ENCODE data around the gene SLC2A2. TPM values are rescaled to one million over a fixed set of nuclear protein-coding genes. Genes with fewer than 3 reads are reported as not detected.

The SLC2A2 gene
- 4.0 and 4.6 TPM in 2 replicates for total RNA-seq (2022)
- percentile 50 among the genes with signal in this experiment for Bru-seq, nascent RNA
- percentile 45 among the genes with signal in this experiment for BruChase-seq, experiment 1, labeled RNA remaining after a 2-hour chase
- percentile 53 among the genes with signal in this experiment for BruChase-seq, experiment 2, labeled RNA remaining after a 6-hour chase
- long read RNA-seq, transcript SLC2A2-201 (11 exons, 3,210 nt) = major isoform, 15 of 24 reads
- long read RNA-seq, partial matches to known transcripts = 3 of 24 reads
- long read RNA-seq, other reads (novel, unspliced or antisense) = 6 of 24 reads

DNA sequence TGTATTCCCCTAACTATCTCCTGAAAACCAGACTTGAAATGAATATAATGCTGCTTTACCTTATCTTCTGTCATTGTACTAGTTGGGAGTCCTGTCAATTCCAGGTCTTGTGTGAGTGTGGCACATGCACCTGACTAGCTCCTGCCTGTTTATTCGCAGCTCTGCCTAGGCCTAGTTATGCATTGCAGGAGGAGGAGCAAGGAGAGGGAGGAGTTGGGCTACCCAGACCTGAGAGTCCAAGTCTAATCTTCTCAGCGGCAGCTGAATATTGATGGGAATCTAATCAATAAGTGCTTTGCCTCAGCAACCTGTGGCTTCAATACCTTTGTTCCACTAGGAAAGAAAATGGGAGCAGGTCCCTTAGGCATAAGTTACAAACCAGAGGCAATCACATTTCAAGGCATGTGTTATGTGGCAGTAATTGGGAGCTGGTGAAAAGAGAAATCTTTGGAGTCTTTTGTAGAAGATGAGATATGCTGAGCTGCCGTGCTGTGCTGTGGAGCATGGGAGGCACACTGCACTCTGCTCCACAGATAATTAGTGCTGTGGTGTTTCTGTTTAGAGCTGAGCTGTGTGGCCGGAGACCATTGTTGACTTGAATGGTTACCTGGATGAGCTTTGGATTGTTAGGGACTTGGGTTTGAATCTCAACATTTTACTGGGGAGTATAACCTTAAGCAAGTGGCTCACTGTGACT lies at the start of gene SLC2A2:
Gene SLC2A2, minus strand, starts transcription at position 124 of the 697 bp plus-strand sequence. Its CDS starts 50 bp downstream, at position 74.
- peaks cover 40% of the 10 kb centered on the region for H3K4me1 ChIP-seq
- ChIA-PET POLR2A (no interaction called here), CTCF (interaction anchor here (0.7 to 1.2 kb wide), 3 partner anchors 23 to 225 kb away, joined by 3 to 5 read pairs (median 4); no protein-coding TSS in a partner anchor)
- no peaks in the 10 kb centered on the region for H3K9me3 Mint-ChIP-seq (ENCODE audit: unreplicated experiment)
- no peak within 1 kb of the TSS for H3K27ac Mint-ChIP-seq (ENCODE audit: unreplicated experiment)
- H3K9me3 ChIP-seq = no peaks in the 10 kb centered on the region
- peaks cover 20% of the 10 kb centered on the region for H3K4me1 Mint-ChIP-seq (ENCODE audit: low read depth, unreplicated experiment)
- DNase-seq = peak; percentile 30 to 41
- TF ChIP-seq, protein P1, sequence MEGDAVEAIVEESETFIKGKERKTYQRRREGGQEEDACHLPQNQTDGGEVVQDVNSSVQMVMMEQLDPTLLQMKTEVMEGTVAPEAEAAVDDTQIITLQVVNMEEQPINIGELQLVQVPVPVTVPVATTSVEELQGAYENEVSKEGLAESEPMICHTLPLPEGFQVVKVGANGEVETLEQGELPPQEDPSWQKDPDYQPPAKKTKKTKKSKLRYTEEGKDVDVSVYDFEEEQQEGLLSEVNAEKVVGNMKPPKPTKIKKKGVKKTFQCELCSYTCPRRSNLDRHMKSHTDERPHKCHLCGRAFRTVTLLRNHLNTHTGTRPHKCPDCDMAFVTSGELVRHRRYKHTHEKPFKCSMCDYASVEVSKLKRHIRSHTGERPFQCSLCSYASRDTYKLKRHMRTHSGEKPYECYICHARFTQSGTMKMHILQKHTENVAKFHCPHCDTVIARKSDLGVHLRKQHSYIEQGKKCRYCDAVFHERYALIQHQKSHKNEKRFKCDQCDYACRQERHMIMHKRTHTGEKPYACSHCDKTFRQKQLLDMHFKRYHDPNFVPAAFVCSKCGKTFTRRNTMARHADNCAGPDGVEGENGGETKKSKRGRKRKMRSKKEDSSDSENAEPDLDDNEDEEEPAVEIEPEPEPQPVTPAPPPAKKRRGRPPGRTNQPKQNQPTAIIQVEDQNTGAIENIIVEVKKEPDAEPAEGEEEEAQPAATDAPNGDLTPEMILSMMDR (IDR thresholded peaks at IDR 0.05; ENCODE audit: insufficient read depth in 1 of 2, low read depth in 1 of 2, low read length in 1 of 2, severe bottlenecking in 1 of 2, unreplicated experiment in 1 of 2) = no peak
- H3K36me3 Mint-ChIP-seq (ENCODE audit: insufficient read depth, unreplicated experiment) = peaks cover 7% of the 10 kb centered on the region
- no TSS peak for BruUV-seq (replicated peaks)
- H3K4me3 Mint-ChIP-seq (ENCODE audit: unreplicated experiment) = peak within 1 kb of the TSS; percentile 32
- no peaks in the 10 kb centered on the region for H3K27me3 ChIP-seq (replicated peaks; ENCODE audit: control insufficient read depth, insufficient read depth, low read length)
- intact Hi-C loops (cut with micrococcal nuclease; ENCODE audit: unreplicated experiment) = no loop called here
- H3K36me3 ChIP-seq (ENCODE audit: control insufficient read depth, insufficient read depth, low read length) = no peaks in the 10 kb centered on the region; the same call in 1 of the 2 replicates
- no peak within 1 kb of the TSS for H3K4me3 ChIP-seq (ENCODE audit: low read depth, low read length)
- H3K27me3 Mint-ChIP-seq (ENCODE audit: insufficient read depth, unreplicated experiment) = no peaks in the 10 kb centered on the region

DNA sequence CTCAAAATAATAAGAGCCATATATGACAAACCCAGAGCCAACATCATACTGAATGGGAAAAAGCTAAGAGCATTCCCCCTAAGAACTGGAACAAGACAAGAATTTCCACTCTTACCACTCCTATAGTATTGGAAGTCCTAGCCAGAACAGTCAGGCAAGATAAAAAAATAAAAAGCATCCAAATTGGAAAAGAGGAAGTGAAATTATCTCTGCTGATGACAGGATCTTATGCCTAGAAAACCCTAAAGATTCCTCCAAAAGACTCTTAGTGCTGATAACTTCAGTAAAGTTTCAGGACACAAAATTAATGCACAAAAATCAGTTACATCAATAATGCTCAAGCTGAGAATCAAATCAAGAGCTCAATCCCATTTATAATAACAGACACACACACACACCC lies 45.9 kb upstream of the SLC2A2 start:
- no peaks in the 10 kb centered on the region for H3K27me3 Mint-ChIP-seq (ENCODE audit: insufficient read depth, unreplicated experiment)
- CTCF ChIA-PET = no interaction called here

DNA sequence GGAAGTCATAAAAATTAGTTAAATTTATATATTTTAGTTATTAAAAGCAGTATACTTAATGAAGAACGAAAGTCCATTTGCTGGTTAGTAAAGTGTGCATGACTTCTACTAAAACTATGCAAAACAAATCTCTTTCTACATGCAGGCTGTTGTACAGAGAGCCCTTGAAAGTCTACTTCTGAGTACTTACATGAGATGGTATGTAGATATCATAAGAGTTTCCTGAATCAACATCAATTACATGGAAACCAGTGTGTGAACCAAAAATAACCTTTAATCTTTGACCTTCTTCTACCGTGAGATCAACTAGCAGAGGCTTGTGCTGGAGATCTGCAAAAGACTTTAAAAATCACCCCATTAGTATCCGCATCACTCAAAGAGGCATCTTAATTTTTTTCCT lies 42.1 kb upstream of the SLC2A2 start:
- DNase-seq = no peak
- Histone ChIP-seq H3K4me3 (ENCODE audit: low read depth, low read length) (no peak overlapping the region), H3K9me3 (no peaks in the 10 kb centered on the region), H3K27me3 (replicated peaks; ENCODE audit: control insufficient read depth, insufficient read depth, low read length) (no peaks in the 10 kb centered on the region), H3K4me1 (no peaks in the 10 kb centered on the region), H3K36me3 (ENCODE audit: control insufficient read depth, insufficient read depth, low read length) (no peaks in the 10 kb centered on the region; the same call in 1 of the 2 replicates)
- Mint-ChIP-seq H3K4me3 (ENCODE audit: unreplicated experiment) (no peak overlapping the region), H3K27ac (ENCODE audit: unreplicated experiment) (no peak overlapping the region), H3K9me3 (ENCODE audit: unreplicated experiment) (no peaks in the 10 kb centered on the region), H3K4me1 (ENCODE audit: low read depth, unreplicated experiment) (no peaks in the 10 kb centered on the region), H3K36me3 (ENCODE audit: insufficient read depth, unreplicated experiment) (peaks cover 12% of the 10 kb centered on the region), H3K27me3 (ENCODE audit: insufficient read depth, unreplicated experiment) (no peaks in the 10 kb centered on the region)
- no TSS peak for BruUV-seq (replicated peaks)
- ChIA-PET POLR2A (no interaction called here), CTCF (no interaction called here)
- intact Hi-C loops (cut with micrococcal nuclease; ENCODE audit: unreplicated experiment) = no loop called here
- TF ChIP-seq, protein P1 (IDR thresholded peaks at IDR 0.05; ENCODE audit: insufficient read depth in 1 of 2, low read depth in 1 of 2, low read length in 1 of 2, severe bottlenecking in 1 of 2, unreplicated experiment in 1 of 2) = no peak

More for the DNA sequence above, 45.9 kb upstream of the SLC2A2 start:
- Mint-ChIP-seq H3K4me1 (ENCODE audit: low read depth, unreplicated experiment) (peaks cover 6% of the 10 kb centered on the region), H3K27ac (ENCODE audit: unreplicated experiment) (no peak overlapping the region), H3K9me3 (ENCODE audit: unreplicated experiment) (no peaks in the 10 kb centered on the region), H3K4me3 (ENCODE audit: unreplicated experiment) (no peak overlapping the region), H3K36me3 (ENCODE audit: insufficient read depth, unreplicated experiment) (peaks cover 12% of the 10 kb centered on the region)
- BruUV-seq (replicated peaks) = no TSS peak
- intact Hi-C loops (cut with micrococcal nuclease; ENCODE audit: unreplicated experiment) = no loop called here
- Histone ChIP-seq H3K9me3 (no peaks in the 10 kb centered on the region), H3K4me1 (no peaks in the 10 kb centered on the region), H3K36me3 (ENCODE audit: control insufficient read depth, insufficient read depth, low read length) (no peaks in the 10 kb centered on the region), H3K27me3 (replicated peaks; ENCODE audit: control insufficient read depth, insufficient read depth, low read length) (no peaks in the 10 kb centered on the region), H3K4me3 (ENCODE audit: low read depth, low read length) (no peak overlapping the region)
- TF ChIP-seq, protein P1 (IDR thresholded peaks at IDR 0.05; ENCODE audit: insufficient read depth in 1 of 2, low read depth in 1 of 2, low read length in 1 of 2, severe bottlenecking in 1 of 2, unreplicated experiment in 1 of 2) = no peak
- DNase-seq = no peak
- POLR2A ChIA-PET = no interaction called here

All from Caco-2 (cell line).